ENCODE data around the gene ARID3B. TPM values are rescaled to one million over a fixed set of nuclear protein-coding genes. Genes with fewer than 3 reads are reported as not detected.
"Not testable (repeated sequence)": the region's sequence is repeated elsewhere in the genome, so short reads cannot be mapped to it uniquely, and the experiment has no call there.

Gene ARID3B
- polyA plus RNA-seq, 4 donors: 9.6 to 20.4 (median 15.3) TPM

DNA sequence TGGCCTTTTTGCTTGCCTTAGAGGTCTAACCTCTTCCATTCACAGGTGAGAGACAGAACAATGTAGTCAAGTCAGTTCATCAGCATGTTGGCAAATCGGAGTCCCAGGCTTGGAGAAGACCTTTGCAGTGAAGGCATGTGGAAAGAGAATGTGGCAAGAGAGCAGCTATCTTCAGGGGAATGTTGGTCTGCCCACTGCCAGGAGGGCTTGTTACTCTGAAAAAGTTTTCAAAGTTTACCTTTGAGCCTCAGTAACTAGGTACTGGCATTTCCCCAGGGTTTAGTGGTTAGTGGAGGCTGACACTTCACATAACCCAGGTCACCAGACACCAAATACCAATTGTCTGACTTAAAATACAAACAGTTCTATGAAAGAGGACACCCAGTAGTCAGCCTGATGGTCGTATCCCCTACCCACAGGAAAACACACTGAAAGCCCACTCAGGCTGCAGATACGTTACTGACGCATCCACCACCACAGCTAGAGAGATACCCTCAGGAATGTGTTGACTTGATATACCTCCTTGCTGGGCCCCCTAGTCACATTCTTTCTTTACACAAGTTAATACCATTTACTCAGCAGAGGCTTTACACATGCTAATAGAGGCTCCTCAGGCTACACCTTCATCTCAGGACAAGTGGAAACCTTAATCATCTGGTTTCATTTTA, 9.7 kb upstream of the ARID3B start:
- no peak for DNase-seq (ENCODE audit: low read depth in 4 of 4, low spot score in 2 of 4)

DNA sequence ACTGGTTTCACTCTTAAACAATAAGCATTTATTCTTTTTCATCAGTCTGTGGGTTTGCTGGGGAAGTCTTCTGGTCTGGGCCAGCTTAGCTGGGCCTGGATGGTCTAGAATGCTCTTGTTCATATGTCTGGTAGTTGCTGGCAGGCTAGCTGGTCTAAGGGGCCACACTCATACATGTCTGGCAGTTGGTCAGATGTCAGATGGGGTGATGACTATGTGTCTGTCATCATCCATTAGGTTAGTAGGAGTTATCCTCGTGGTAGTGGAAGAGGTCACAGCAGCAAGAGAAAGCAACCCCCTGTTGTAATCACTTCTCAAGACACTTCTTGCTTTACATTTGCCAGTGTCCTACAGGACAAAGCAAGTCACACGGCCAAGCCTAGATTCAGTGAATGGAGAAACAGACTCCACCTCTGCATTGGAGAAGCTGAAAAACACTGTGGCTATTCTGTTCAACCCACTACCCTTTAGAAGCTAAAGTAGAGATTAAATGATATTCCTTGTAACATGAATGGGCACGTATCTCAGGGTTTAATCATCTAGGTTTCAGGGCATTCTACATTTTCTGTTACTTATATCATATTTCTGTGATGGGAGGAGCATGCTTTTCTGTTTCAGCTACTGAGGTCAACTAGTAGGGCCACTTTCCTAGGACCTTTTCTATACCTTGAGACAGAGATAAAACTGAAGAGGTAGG, 5.5 kb upstream of the ARID3B start:
- no peak for DNase-seq (ENCODE audit: low read depth in 4 of 4, low spot score in 2 of 4)

DNA sequence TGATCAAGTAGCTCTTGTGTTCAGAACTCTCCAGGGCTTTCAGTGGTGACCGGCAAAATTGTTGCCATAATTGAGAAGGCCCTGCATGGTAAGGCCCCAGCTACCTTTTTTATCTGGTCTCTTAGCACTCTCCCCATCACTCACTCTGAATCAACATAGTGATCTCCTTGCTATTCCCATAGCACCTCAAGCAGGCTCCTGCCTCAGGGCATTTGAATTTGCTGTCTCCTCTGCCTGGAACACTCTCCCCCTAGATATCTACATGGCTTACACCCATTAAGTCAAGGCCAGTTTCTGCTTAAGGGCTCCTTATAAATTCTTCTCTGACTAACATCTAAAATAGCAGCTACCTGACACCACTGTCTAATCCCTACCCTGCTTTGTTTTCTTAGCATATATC, 3.3 kb upstream of the ARID3B start:
- DNase-seq (ENCODE audit: low read depth in 4 of 4, low spot score in 2 of 4): no peak

DNA sequence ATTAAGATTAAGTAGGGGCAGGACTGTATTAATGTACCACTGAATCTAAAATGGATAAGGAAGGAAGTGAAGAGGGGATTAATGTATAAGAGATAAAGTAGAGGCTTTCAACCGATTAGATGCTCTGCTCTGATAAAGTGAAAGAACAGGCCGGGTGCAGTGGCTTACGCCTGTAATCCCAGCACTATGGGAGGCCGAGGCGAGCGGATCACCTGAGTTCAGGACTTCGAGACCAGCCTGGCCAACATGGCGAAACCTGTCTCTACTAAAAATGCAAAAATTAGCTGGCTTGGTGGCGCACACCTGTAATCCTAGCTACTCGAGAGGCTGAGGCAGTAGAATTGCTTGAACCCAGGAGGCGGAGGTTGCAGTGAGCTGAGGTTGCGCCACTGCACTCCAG, 1.5 kb upstream of the ARID3B start:
- not testable (repeated sequence) for DNase-seq (ENCODE audit: low read depth in 4 of 4, low spot score in 2 of 4)

DNA sequence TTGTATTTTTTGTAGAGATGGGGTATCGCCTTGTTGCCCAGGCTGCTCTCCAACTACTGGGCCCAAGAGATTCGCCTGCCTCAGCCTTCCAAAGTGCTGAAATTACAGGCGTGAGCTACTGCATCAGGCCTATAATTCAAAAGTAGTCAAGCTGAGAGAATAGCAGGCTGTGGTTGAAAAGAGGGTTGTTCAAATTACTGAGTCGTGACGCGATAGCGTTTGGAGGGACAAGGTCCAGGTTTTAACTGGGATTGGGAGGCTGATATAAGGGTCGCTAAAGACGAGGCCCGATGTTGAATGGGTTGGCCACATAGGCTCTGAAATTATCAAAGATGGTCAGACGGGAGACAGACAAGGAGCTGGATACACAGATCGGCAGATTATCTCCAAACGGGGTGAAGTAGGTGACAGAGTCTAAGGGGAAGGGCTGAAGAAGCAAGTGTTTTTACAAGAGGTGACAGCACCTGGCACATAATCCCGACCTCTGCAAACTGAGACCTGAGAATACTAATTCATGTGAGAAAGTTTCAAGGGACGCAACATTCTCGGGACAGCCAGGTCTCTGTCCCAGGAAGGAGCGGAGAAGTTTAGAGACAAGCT, 759 bp upstream of the ARID3B start:
- DNase-seq (ENCODE audit: low read depth in 4 of 4, low spot score in 2 of 4): no peak

DNA sequence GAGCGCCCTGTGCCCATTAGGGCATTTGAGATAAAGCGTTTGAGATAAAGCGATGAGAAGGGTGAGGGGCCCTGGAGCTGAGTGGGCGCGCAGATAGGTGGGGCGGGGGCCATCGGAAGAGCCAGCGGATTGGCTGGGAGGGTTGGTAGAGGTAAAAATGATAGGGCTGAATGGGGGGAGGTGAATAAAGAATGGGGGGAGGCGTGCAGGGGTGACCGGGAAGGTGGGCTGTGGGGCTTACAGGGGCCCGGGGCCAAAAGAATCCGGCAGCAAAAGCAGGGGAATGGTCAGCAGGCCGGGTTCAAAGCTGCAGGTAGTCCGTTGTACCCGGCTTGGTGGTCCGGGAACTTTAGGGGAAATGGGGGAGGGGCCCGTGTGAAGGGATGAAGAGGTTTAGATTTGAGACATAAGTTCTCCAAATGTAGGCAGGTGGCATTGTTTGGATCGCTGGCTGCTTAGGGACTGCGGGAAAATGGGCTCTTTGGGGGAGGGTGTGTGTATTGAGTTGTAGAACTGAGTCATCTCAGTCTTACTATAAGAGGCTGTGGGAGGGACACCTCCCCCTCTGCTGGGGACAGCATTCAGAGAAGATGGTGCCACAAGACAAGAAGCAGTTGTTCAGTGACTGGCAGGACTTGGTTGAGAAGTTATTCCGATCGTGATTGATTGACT, 610 bp downstream of the ARID3B start:
- no peak for DNase-seq (ENCODE audit: low read depth in 4 of 4, low spot score in 2 of 4)

DNA sequence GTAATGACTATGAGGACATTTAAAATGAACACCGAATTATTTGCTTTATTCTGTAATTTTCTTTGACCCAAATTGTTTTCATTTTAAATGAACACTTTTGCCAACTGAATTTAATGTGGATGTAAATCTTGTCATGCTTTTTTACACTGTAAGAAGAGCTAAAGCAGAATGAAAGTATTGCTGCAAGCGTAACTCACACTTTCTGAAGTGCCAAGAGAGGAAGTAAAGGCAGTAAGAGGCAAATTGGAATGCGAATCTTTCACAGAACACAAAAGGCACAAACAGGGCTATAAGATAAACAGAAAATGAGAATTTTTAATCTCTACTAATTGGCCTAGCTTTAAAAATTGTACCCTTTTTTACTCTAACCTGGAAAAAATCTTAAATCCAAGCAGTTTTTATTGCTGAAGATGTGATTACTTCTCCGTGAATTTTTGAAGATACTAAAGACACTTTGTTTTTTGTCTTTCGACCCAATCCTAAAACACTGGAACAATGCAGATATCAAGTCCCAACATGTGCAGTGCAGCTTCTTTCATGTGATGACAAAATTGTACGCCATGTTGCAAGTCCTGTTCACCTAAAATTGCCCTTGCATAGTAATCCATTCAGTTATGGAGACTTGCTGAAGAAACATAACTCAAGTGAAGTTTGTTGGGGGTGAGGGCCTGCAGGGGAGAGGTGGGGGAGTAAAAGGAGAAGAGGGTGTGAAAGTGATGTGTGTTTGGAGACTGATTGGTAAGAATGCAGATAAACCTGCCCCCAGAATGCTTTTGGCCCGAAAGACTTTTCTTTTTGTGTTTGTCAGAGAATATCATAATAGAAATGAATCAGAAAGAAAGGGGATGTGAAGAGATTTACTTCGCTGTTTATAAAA, 1.4 kb downstream of the ARID3B start:
- no peak for DNase-seq (ENCODE audit: low read depth in 4 of 4, low spot score in 2 of 4)

DNA sequence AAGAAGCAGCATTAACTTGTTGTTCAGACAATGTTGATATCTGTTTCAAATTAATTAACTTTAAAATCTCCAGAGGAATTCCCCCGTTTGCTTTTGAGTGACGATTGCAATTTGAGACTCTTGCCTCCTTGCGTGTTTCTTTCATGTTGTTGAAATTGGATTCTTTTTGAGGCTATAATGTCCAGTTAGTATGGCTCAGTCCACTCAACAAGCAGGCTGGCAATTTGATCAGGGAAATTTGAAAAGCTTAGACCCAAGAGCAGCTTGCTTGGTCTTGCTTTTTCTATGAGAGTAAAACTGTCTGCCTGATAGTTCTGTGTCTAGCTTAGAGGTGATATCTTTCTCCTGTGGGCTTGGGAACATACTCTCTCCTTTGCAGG, 2.0 kb downstream of the ARID3B start:
- DNase-seq (ENCODE audit: low read depth in 4 of 4, low spot score in 2 of 4): no peak

DNA sequence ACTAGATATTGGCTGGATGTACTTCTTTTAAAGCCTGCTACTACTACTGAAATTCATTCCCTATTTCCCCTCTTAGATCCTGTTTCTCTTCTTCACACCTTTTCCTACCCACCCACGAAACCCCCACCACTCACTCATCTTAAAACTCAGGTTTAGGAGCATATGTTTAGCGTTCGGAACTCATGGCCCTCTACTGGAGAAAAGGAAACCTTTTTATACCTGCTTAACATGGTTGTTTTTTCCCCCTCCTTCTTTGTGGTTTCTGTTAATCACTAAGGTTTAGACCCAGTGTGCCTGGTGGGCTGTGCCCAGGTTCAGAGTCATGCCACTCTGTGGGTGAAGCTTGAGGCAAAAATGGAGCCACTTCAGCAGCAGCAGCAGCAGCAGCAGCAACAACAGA, 2.6 kb downstream of the ARID3B start:
- no peak for DNase-seq (ENCODE audit: low read depth in 4 of 4, low spot score in 2 of 4)

DNA sequence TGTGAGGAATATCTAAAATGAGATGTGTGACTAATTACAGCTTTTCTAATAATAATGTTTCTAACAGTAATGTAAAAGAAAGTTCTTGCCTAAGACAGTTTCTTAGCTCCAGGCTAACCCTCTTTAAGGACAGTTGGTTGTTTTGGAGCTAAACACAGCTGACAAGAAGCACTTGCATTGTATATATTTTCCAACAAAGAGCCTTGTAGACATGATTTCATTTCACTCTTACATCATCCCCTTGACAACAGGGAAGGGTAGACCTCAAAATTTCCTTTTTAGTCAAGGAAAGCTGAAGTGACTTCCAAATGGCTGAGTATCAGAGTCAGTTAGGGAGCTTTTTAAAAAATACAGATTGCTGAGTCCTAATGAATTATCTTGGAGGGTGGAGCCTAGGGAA, 4.1 kb downstream of the ARID3B start:
- DNase-seq (ENCODE audit: low read depth in 4 of 4, low spot score in 2 of 4): no peak

DNA sequence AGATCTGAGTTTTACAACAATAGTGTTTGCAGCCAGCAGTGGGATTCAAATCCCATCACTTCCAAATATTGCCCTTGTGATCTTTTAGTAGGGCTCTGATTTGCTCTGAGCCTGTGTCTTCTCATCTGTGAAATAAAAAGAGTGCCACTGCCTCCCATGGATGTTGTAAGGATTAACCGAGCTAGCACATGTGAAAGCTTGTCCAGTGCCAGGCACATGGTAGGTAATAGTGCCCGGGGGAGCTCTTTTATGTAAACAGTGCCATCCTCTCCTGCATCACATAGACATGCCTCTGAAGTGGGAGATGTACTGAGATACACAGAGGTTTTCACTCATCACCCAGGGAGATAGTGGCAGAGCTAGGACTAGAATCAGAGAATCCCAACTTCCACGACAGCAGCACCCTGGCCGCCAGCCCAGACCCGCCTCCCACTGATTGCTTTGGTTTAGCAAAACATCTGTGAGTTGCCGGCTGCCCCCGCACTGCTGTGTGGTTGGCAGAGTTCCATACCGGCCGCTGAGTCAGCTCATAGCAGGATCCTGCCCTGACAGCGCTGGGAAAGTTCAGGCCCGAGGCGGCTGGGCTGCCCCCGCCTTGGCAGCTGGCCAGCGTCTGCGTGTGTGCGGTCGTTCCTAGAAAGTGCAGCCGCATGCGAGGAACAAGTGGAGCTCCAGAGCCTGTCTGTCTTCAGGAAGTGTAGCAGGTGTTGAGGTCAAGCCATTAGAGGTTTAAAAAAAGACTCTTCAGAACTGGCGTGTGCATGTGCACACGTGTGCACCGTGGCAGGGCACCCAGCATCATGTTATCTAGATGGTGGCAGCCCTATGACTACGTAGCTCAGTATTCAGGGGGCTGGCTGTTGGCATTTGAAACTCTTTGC, 5.0 kb downstream of the ARID3B start:
- DNase-seq (ENCODE audit: low read depth in 4 of 4, low spot score in 2 of 4): peak; percentile 86 to 96 (median 94)

DNA sequence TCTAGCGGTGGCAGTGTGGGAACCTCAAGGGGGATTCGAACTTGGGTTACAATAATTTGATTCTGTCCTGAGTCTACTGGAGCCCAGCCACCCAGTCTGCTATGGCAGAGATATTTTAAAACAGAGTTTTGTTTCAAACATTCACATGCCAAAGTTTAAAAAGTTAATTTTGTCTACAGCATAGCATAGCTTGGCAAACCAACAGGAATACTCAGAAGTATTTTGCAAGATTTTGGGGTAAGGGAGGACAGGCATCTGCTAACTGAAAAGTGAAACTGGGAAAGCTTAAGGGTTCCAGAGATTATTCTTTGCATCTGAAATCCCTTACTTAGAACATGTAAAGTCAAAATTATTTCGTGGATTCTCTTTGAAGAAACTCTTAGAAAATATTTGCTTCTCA, 6.6 kb downstream of the ARID3B start:
- no peak for DNase-seq (ENCODE audit: low read depth in 4 of 4, low spot score in 2 of 4)

DNA sequence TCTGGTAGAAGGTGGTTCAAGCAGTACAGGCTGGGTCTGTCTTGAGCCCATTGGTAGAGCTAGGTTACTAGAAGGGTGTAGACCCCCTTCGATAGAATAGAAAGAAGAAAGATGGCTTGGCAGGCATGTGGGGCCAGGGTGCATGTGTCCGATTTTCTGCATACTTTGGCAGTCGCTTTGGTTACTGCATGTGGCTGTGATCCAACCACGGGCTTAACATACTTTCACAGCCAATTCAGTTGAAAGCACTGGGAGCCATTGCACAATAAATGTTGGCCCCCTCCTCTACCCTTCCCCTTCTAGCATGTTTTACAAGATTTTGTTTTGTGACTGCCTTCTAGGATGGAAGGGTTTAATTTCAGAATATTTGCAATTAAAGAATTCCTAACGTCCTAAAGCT, 7.2 kb downstream of the ARID3B start:
- DNase-seq (ENCODE audit: low read depth in 4 of 4, low spot score in 2 of 4): no peak

DNA sequence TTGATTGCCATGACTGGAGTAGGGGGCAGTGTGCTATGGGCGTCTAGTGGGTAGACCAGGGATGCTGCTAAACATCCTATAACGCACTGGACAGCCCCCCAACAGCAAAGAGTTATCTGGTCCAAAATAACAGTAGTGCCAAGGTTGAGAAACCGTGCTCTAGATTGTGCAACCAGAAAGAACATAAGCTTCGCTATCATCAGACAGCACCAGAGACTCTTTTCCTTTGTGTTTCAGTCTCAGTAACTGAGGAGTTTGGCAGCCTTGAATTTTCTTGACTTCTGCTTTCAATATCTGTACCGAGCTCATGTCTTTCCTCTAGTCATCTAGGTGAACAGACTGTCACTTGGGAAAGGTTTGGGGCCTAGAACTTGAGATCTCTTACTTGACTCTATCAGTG, 8.8 kb downstream of the ARID3B start:
- no peak for DNase-seq (ENCODE audit: low read depth in 4 of 4, low spot score in 2 of 4)

DNA sequence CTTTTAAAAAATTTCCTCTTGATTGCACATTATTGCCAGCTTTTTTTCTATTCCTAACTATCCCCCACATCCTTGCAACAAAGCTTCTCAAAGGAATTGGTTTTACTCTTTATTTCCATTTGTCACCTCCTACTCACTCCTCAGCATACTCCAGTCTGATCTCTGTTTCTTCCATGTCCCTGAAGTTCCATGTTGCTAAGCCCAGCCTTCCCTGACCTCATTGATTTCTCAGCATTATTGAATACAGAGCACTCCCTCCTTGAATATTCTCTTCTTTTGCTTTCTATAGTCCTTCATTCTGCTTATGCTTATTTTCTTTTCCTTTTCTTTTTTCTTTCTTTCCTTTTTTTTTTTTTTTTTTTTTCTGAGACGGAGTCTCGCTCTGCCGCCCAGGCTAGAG, 10.7 kb downstream of the ARID3B start:
- no peak for DNase-seq (ENCODE audit: low read depth in 4 of 4, low spot score in 2 of 4)

DNA sequence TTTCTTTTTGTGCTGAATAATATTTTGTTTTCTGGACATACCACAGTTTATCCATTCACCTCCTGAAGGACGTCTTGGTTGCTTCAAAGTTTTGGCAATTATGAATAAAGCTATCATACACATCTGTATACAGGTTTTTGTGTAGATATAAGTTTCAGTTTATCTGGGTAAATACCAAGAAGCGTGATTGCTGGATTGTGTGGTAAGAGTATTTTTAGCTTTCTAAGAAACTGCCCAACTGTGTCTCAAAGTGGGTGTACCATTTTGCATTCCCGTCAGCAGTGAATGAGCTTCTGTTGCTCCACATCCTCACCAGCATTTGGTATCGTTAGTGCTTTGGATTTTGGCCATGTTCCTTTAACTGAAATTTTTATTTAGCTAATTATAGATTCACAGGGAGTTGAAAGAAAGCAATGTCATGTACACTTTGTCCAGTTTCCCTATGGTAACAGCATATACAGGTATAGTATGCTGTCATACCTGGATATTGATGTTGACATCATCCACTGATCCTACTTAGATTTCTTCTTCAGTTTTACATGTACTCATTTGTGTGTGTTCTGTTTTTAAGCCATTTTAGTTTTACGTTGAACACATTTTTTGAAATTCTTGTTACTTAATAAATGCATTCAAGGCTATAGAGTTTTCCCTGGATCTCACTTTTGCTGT, 11.9 kb downstream of the ARID3B start:
- no peak for DNase-seq (ENCODE audit: low read depth in 4 of 4, low spot score in 2 of 4)

DNA sequence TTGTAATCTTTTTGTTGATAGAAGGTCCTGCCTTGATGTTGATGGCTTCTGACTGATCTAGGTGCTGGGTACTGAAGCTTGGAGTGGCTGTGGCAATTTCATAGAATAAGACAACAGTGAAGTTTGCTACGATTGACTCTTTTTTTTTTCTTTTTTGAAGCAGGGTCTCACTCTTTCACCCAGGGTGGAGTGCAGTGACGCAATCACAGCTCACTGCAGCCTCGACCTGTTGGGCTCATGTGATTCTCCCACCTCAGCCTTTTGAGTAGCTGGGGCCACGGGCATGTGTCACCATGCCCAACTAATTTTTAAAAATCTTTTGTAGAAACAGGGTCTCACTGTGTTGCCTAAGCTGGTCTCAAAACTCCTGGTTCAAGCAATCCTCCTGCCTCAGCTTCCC, 14.2 kb downstream of the ARID3B start:
- DNase-seq (ENCODE audit: low read depth in 4 of 4, low spot score in 2 of 4): no peak

DNA sequence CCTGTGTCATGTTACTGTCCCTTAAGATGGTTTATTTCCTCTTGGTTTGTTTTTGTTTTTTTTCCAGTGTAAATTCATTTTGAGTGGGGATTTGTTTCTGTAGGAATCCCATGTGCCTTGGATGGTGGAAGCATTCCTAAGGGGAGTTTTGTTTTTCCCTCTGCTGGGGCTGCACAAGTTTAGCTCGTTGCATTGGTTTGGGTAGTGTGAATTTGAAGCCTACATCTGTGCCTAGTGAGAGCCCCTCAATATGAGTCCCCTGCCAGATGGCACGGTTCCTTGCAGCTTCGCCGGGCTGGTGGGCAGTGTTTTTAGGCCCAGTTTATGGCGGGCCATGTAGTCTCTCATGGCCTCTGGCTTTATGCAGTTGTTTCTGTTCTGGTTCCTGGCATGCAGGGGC, 17.7 kb downstream of the ARID3B start:
- DNase-seq (ENCODE audit: low read depth in 4 of 4, low spot score in 2 of 4): no peak

DNA sequence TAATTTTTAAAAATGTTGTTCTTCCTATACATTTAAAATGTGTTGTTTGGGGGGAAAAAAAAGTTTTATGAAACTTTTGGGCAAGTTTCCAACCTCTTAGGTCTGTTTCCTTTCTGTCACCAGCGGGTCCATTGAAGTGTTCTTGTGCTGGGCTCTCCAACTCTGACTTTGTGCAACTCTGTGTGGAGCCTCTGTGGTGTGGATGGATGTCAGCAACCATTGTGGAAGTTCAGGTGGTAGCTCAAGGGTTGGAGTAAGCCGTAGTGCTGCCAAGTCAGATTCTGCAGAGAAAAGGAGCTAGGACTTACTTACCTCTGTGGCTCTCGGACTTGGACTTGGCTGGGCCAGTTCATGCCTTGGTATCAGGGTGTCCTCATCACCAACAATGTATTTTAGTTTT, 22.4 kb downstream of the ARID3B start:
- DNase-seq (ENCODE audit: low read depth in 4 of 4, low spot score in 2 of 4): no peak

Data from left renal cortex interstitium (tissue), 4 donors.